ENCODE measurements around the gene SAMD1.

Gene SAMD1

DNA sequence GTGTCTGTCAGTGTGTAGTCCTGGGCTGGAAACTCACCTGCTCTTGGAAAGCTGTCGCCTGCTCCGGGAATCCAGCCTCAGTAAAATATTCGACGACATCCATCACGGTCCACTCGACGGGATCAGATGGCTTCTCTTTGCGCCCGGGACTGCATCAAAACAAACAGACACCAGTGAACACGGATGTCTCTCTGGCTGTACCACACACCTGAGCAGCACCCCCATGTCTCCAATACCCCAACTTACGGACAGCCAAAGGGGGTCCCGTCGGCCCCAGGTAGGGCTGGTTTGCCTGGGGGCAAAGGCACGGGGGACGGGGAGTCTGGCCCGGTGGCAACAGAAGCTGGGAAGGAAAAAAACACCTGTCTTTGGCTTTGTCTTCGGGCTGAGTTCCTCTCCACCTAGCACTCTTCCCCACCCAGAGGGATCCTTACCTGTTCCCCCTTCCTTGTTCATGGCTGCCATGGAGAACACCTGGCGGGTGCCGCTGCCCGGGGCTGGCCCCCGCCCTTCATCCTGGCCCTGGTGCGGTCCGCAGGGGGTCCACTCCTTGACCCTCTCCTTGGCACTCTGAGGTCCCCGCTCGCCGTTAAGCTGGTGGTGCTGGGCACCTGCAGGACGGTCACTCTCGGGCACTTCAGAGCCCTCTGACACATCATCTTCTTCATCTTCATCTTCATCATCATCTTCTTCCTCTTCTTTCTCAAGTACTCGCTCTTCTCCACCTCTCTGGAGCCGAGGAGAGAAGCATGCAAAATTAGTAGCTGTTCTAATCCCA is 1.7 kb downstream of the SAMD1 start:
- no peak for DNase-seq

DNA sequence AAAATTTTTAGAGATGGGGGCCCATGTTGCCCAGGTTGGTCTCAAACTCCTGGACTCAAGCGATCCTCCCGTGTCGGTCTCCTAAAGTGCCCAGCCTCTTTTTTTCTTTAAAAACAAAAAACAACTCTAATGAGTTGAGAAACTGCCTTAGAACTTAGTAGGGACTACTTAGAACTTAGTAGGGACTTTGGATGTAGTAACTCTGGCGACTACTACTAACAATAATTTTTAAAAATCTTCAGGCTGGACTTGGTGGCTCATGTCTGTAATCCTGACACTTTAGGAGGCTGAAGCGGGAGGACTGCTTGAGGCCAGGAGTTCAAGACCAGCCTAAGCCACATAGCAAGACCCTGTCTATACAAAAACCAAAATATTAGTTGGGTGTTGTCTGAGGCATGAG is 4.5 kb downstream of the SAMD1 start:
- no peak for DNase-seq

DNA sequence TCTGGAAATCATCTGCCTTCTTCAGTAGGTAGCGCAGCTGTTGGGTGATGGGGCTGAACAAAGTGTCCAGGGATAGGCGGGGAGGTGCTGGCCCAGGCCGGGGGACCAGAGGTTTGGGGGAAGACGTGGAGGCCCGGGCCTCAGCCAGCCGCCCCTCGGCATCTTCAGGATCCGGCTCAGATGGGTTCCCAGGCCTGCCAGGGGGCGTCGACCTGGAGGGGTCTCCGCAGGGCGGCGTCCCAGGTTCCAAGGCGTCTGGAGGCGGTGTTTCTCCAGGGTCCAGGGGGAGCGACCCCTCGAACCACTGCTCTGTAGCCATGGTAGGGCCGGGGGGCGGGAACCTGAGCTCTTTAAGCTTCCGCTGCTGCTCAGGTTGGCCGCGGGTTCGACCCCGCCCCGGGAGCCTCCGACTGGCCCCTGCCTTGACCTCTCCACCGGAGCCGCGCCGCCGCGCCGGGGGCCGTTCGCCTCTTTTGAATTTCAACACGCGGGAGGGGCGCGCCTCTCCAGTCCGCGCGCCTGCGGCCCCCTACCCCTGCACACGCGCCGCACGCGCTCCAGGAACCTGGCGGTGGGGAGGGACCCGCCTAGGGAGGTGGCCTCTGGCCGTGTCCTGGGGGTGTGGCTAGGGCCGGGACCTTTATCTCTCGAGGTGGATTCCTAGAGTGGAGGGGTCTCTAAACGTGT is 5.1 kb downstream of the SAMD1 start, which contains the start of gene C19orf67:
TSS of gene C19orf67 (minus strand) at position 475 of the 687 bp plus-strand sequence. CDS start at position 319, 156 bp downstream.
- DNase-seq: no peak

DNA sequence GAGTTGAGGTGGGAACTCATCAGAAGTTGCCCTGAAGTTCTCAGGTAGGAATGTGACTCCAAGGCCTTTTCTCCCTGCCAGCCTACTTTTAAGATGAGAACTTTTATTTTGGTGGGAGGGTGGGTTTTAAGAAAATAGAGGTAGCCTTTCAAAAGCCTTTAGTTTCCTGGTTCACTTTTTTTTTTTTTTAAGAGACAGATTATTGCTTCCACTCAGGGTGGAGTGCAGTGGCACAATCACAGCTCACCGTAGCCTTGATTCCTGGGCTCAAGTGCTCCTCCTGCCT is 7.9 kb downstream of the SAMD1 start:
- no peak for DNase-seq

DNA sequence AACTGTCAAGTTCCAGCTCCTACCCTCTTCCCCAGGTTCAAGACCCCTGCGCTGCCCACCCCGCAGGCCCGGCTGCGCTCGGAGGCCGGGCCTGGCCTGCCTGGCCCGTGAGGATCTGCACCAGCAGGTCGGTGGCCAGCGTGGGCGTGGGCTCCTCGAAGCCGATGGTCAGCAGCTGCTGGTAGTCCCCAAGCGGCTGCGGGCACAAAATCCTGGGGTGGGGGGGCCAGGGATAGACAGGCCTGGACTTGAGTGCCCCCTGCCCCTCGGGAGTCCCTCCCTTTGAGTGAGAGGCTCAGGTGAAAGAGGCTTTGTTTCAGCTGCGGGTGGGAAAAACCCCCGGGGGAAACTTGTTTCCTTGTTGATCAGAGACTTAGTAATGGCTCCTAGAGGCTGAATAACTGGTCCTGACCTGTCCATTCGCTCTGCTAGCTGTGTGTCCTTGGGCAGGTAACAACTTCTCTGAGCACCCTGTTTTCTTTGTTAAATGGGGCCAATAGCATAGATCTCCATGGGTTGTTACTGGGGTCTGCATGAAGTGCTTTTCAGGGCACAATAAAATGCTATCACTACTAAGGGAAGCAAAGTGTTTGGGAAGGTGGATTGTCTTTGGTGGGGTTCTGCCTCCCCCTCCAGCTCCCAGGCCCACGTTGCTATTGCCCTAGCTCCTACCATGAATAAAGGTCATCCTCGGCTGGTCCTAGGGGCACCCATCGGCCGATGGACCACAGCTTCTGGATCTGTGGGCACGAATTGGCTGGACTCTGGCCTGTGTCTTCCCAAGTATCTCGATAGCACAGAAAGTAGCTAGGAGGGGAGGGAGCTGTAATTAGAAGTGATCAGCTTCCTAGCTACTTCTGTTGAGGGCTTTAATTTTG is 8.5 kb downstream of the SAMD1 start:
- no peak for DNase-seq

DNA sequence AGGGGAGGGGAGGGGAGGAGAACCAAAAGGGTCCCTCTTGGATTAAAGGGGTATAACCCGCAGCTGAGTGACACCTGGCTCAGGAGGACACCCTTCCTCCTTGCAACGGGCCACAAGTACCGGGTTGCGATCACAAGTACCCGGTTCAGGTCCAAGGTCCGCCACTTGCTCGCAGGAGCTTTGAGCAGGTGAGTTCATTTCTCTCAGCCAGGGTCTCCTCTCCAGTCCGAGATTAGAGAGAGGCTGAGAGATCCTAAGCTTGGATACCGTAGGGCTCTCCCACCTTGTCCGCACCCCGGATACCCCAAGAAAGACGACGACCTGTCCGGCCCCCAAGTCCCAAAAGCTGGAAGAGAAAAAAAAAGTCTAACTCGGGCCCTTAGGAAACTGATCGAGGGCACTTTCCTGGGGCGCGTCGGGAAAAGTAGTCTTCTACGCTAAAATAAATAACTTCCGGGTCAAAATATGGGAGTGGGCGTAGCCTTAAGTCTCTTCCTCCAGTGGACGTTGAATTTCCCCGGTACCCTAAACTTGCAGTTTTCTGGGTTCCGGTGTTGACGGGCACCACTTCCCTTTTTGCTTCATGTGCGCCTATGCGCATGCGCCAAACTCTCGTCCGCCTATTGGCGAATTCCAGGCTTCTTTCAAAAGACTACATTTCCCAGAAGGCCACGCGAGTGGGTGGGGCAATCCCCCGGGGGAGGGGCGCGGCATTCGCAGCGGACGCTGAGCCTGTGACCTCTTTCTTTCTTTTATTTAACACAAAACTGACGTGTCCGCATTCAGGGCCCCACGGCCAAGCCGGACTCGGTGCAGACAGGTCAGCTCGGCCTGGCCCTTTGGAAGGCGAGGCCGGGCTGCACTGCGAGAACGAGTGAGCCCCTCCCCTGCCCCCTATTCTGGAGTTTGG is 9.4 kb downstream of the SAMD1 start:
- DNase-seq: peak; percentile 98

DNA sequence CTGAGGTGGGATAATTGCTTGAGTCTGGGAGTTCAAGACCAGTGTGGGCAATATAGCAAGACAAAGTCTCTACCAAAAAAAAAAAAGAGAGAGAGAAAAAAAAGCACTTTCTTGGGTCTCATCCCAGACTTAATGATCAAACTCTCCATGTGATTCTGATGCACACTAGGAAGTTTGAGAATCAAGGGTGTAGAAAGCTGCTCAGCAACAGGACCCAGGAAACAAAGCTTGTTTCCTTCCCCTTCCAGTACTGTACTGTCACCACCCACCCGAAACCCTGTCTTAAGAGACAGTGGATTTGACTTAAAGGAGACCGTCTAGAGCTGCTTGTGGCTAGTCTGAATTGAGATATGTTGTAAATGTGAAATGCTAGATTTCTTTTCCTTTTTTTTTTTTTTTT is 12.1 kb downstream of the SAMD1 start:
- no peak for DNase-seq

DNA sequence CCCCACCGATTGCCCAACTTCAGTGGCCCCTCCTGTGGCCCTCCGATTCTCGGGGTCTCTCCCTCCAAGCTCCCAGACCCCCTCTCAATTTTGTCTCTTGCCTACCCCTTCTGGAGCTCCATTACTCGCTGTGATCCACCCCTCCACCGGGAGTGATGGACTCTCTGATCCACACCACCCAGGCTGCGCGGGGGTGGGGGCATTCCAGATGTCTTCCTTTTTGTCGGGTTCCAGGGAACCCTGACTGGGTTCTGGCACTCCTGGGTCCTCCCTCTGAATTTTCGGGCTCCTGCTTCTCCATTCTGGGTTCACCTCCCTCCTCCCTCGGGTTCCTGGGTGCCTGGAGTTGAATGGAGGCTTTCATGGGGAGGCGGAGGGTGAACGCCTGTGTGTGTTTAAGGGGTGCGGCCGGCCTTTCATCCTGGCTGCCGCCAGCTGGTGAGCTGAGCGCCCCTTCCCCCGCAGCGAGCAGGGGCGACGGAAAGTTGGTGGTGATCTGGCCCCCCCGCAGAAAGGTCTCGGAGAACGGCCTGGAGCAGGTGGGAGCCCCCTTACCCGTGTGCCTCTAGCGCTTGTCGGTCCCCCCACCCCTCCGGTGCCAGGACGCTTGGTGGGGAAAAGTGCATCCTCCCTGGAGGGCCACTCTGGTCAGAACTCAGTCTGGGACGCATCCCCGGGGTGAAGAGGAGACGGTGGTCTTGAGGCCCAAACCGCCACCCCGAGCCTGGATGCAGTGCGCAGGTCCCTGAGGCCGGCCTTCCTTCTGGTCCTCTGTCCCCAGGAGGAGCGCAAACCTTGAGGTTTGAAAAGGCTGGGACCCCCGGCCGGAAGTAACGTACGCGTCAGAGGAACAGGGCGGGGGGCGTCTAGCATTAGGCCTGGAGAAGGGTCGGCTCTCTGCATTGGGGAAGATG is 16.4 kb downstream of the SAMD1 start:
- no peak for DNase-seq

DNA sequence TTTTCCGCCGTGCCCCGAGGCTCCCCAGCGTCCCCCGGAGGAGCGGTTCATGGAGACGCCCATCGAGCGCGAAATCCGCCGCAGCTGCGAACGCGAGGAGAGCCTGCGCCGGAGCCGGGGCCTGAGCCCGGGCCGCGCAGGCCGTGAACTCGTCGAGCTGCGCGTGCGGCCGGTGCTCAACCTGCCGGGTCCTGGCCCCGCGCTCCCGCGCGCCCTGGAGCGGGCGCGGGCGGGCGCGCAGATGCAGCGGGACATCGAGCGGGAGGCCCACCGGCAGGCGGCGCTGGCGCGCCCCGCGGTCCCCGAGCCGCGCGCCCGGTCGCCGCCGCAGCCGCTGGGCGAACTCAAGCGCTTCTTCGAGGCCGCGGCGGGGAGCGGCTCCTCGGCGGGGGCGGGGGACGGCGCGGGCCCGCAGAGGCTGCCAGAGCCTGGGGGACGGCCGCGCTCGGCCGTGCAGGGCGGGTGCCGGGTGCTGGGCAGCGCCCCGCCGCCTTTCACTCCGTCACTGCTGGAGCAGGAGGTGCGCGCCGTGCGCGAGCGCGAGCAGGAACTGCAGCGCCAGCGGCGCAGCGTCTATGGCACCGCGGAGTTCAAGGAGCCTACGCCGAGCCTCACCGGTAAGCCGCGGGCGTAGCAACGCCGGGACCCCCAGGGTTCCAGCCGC is 17.2 kb downstream of the SAMD1 start:
- no peak for DNase-seq

DNA sequence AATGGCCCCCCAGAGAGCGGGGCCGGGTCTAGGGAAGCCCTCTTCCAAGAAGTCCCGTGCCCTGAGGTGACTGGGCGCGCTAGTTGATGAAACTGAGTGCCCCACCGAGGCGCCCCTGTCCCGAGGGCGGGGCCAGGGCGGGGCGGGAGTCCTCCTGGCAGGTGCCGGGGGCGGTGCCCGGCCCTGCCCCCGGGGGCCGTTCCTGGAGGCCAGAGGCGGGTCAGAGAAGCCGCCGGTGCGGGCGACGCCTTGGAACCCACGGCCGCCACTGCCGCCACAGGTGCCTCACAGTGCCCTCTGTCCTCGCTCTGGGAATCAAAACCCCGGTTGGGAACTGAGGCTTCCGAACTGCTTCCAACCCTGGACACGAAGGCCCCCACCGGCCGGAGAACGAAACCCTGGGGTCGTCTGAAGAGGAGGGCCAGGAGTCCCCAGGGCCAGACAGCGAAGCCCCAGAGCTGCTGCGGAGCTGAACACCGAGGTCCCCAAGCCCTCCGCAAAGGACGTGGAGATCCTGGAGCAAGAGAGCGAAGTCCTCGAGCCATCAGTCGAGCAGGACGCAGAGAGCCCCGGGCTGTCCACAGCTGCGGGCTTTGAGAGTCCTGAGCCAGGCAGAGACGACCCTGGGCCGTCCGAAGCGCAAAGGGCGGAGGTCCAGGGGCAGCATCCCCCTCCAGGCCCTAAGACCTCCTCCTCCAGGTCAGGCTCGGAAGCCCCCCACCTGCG is 17.9 kb downstream of the SAMD1 start, which contains the start of gene MISP3:
TSS of gene MISP3 (plus strand) at position 252 of the 726 bp plus-strand sequence. CDS start 524 bp downstream, outside the sequence.
- no peak for DNase-seq

DNA sequence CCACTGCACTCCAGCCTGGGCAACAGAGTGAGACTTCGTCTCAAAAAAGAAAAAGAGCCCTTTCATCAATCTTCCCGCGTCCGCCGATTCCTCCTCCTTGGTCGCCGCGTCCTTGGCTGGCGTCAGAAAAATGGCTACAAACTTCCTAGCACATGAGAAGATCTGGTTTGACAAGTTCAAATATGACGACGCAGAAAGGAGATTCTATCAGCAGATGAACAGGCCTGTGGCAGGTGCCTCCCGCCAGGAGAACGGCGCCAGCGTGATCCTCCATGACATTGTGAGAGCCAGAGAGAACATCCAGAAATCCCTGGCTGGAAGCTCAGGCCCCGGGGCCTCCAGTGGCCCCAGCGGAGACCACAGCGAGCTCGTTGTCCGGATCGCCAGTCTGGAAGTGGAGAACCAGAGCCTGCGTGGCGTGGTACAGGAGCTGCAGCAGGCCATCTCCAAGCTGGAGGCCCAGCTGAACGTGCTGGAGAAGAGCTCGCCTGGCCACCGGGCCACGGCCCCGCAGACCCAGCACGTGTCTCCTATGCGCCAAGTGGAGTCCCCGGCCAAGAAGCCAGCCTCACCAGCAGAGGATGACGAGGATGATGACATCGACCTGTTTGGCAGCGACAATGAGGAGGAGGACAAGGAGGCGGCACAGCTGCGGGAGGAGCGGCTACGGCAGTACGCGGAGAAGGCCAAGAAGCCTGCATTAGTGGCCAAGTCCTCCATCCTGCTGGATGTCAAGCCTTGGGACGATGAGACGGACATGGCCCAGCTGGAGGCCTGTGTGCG is 20.1 kb downstream of the SAMD1 start:
- DNase-seq: no peak

DNA sequence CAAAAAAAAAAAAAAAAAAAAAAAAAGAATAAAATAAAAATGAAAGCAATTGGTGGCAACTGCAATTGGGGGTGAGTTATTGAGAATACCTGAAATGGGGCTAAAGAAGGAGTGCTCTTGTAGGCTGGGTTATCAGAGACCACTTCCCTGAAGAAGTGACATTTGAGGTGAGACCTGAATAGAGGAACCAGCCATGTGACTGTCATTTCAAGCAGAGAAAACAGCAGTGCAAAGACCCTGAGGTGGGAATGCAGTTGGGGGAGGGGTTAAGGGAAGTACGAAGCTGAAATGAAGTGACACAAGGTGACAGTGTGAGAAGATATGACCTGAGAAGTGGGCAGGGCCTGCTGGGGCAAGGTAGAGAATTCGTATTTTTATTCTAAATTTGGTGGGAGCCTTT is 24.4 kb downstream of the SAMD1 start:
- DNase-seq: no peak

DNA sequence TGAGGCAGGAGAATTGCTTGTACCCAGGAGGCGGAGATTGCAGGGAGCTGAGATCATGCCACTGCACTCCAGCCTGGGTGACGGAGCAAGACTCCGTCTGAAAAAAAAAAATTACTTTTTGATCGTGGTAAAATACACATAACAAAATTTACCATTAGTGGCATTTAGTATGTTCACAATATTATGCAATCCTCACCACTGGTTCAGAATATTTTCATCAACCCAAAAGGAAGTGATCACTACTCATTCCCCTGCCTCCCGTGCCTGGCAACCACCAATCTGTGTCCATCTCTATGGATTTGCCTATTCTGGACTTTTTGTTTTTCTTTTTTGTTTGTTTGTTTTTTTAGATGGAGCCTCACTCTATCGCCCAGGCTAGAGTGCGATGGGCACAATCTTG is 27.4 kb downstream of the SAMD1 start:
- DNase-seq: no peak

DNA sequence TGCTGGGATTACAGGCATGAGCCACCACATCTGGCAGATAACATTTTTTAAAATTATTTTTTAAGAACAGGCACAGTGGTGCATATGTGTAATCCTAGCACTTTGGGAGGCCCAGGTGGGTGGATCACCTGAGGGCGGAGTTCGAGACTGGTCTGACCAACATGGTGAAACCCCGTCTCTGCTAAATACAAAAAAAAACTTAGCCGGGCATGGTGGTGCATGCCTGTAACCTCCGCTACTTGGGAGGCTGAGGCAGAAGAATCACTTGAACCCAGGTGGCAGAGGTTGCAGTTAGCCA is 28.0 kb downstream of the SAMD1 start:
- DNase-seq: no peak

DNA sequence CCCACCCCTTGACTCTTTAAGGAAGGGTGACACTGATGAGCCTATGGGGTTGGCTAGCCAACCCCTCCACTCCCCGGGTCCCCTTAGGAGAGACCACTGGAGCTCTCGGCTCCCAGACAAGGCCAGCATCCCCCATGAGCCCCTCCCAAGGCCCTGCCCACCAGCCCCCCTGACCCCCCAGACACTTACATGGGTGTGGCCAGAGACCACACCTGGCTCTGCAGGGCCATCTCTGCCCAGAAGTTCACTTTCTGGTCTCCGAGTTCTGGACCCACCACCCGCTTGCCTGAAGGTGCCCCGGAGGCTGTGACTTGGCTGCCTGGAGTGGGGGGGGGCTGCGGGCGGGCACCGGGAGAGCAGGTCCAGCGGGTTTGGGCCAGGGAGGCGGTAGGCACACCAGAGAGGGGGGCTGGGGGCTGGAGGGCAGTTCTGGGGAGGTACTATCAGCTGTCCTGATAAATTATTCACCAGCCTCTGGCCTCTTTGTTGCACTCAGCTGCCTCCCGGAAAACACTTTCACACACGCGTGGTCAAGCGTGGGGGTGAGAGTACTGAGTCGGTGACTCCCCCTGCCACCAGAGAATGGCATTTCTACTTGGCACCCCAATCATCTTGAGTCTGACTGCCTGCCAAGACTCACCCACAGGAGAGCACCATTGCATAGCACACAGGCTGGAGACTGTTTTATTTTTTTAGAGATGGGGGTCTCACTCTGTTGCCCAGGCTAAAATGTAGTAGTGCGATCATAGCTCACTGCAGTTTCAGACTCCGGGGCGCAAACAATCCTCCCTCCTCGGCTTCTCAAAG is 28.6 kb downstream of the SAMD1 start, which contains the start of gene PALM3:
TSS of gene PALM3 (minus strand) at position 326 of the 807 bp plus-strand sequence. CDS start at position 230, 96 bp downstream.
- DNase-seq: no peak

DNA sequence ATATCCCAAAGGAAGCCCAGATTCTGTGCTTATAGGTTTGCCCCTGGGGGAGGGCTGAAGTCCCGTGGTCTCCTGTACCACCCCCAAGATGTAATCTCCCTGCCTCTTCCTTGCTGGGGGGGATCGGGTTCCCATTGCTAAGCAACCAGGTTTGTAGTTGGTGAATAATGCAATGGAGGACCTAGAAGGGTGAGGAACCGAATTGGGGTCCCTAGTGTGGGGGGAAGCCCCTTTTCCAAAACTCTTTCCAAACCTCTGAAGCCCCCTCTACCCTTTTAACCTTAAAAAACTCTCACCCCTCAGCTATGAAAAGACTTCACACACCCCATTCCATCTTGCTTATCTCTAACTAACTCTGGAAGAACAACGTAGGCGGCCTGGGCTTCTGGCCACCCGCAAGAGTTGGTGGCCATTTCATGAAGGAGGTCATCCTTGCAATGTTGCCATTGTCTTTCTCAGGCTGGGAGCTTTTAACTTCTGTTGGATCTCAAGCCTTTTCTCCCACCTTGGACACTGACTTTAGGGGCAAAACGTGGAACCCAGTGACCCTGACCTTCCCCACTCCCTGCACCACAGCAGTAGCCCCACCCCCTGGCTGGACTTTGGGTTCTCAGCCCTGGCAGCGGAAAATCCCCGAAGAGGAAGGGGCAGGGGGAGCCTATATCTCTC is 29.3 kb downstream of the SAMD1 start:
- no peak for DNase-seq

DNA sequence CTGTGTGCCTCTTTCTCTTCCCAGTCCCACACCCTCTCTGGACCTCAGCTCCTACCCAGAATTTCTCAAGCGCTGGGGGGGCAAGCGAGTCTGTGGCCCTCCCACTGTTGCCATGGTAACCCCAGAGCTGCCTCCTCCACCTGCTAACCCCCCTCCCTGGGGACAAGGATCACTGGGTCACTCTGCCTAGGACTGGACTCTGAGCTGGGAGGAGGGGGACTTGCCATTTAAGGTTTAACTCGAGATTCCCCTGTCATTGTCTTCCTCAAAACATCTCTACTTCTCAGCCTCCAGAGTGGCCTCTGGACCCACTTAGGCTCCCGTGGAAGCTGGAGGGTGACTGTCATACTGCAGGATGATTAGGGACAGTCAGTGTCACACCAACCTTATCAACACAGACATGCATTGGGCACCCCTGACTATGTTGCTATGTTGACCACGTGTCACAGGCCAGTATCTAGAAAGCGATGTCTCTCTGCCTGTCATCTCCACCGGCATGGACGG is 30.8 kb downstream of the SAMD1 start:
- DNase-seq: no peak

DNA sequence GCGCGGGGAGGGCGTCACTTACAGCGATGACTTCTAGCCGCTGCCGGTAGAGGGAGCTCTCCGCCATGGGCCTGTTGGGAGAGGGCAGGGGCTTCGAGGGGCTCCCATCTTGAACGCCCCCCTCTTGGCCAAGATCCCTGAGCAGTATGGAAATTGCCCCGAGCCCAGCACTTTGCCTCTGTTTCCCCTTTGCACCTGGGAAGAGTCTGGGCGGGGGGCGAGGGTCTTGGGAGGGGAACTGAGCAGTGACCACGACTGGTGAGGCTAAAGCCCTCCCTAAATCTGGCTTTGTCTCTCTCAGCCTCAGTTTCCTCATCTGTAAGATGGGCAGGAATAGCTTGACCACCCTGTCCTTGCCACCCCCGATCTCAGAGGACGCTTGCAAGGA is 31.5 kb downstream of the SAMD1 start:
- DNase-seq: no peak
